Stomach smooth muscle (tissue), 2 donors: ENCODE results near the gene CDK14.
"Not testable (repeated sequence)": the region's sequence is repeated elsewhere in the genome, so short reads cannot be mapped to it uniquely, and the experiment has no call there.

Experiments used
- H3K27ac ChIP-seq: one replicate; pipeline ENCODE4 v1.7.0; 2013; ENCODE audit warnings: mild to moderate bottlenecking, low read length, inconsistent platforms
- H3K27me3 ChIP-seq, 2 donors: one replicate each; pipeline ENCODE4 v1.7.0; 2013; ENCODE audit warnings: low read length in 2 of 2; ENCODE audit not compliant: insufficient read depth in 2 of 2, control insufficient read depth in 1 of 2
- H3K36me3 ChIP-seq, 2 donors: one replicate each; pipeline ENCODE4 v1.7.0; 2013; ENCODE audit warnings: low read length in 2 of 2; ENCODE audit not compliant: control insufficient read depth in 2 of 2, insufficient read depth in 2 of 2
- H3K4me1 ChIP-seq: one replicate; pipeline ENCODE4 v1.7.0; 2013; ENCODE audit warnings: low read length; ENCODE audit not compliant: control insufficient read depth, insufficient read depth
- H3K4me3 ChIP-seq, 2 donors: one replicate each; pipeline ENCODE4 v1.7.0; 2013; ENCODE audit warnings: low read length in 2 of 2
- H3K9ac ChIP-seq, 2 donors: one replicate each; pipeline ENCODE4 v1.7.0; 2013; ENCODE audit warnings: low read length in 2 of 2, mild to moderate bottlenecking in 1 of 2
- H3K9me3 ChIP-seq, 2 donors: one replicate each; pipeline ENCODE4 v1.7.0; 2013; ENCODE audit warnings: low read length in 2 of 2; ENCODE audit not compliant: control insufficient read depth in 2 of 2
- donor health status: healthy.
- donor health status: Pancreatic carcinoma.

Gene CDK14

DNA sequence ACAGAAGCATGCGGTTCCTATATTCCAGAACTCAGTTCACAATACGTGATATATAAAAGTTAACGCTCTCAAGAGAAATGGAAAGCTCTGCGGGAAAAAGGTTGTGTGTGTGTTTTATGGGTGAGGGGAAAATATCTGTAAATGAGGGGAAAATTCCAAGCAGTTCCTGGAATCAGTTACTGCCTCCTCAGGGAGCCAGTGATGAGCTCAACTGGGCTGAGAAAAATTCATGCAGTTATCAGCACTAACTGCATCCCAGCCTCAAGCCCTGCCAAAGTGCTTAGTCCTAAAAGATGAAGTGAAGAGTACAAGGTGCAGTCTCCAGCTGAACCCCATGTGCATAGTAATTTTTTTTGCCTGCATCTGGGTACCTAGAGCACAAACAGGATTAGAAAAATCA is 191.9 kb downstream of the CDK14 start:
- Histone ChIP-seq H3K27ac (no peak overlapping the region), H3K9me3 (no peaks in the 10 kb centered on the region), H3K36me3 (no peaks in the 10 kb centered on the region), H3K4me1 (no peaks in the 10 kb centered on the region), H3K27me3 (no peaks in the 10 kb centered on the region), H3K4me3 (no peak overlapping the region), H3K9ac (no peak overlapping the region)

DNA sequence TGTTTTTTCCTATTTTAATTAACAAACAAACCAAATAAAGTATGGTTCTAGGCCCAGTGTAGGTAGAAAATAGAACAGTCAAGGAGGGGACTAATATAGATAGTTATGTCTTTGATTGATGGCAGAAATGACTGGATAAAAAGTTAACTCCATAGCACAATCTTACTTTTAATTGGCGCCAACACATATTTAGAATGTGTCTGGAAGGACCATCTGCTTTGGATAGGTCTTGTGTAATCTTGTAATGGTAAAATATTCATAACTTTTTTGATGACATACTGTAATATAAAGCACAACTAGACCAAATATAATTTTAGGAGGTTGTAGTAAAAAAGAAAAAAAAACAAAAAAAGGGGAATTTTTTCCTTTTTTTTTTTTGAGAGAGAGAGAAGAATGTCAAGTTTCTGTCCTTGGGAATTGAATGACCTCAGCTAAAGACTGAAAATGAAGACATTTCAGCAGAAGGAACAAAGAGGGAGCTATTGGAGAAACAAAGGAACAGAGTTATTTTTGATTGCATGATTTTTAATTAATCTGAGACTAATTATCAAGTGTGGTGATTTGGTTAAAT is 193.7 kb downstream of the CDK14 start:
- Histone ChIP-seq H3K9ac (no peak overlapping the region), H3K9me3 (peaks cover 0 to 2% of the 10 kb centered on the region in 2 donors), H3K27me3 (no peaks in the 10 kb centered on the region), H3K4me3 (no peak overlapping the region), H3K4me1 (no peaks in the 10 kb centered on the region), H3K27ac (no peak overlapping the region), H3K36me3 (no peaks in the 10 kb centered on the region)

DNA sequence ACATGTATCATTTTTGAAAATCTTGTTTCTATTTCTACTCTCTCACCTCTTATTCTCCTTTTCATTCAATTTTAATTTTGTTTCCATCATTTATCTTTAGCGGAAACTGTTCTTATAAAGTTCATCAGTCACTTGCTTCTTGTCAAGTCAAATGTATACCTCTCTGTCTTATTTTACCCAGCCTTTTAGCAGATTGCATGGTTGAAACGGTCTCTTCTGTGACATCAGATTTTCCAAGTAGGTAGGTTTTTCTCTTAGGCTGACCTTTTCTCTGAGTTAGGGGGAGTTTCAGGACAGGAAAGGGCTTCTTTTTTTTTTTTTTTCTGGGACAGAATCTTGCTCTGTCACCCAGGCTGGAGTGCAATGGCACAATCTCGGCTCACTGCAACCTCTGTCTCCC is 195.5 kb downstream of the CDK14 start:
- H3K9ac ChIP-seq, result no peak overlapping the region
- no peaks in the 10 kb centered on the region for H3K36me3 ChIP-seq
- no peak overlapping the region for H3K4me3 ChIP-seq
- no peaks in the 10 kb centered on the region for H3K4me1 ChIP-seq
- peaks cover 0 to 2% of the 10 kb centered on the region in 2 donors for H3K9me3 ChIP-seq
- no peak overlapping the region for H3K27ac ChIP-seq
- H3K27me3 ChIP-seq, result no peaks in the 10 kb centered on the region

DNA sequence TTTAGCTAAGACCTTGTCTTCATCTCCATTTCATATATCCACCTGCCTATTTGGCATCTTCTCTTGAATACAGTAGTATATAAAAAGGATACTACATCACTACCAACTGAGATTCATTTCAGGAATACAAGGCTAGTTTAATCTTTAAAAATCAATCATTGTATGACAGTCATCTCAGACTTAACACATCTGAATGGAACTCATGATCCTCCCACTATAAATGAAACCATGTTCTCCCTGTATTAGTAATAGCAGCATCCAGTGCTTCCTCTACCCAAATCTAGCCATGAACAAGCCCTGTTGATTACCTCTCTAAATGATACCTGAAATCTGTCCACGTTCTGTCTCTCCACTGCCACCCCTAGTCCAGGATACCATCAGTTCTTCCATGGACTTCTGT is 196.2 kb downstream of the CDK14 start:
- Histone ChIP-seq H3K4me1 (no peaks in the 10 kb centered on the region), H3K36me3 (no peaks in the 10 kb centered on the region), H3K27me3 (no peaks in the 10 kb centered on the region), H3K4me3 (no peak overlapping the region), H3K9me3 (peaks cover 0 to 2% of the 10 kb centered on the region in 2 donors), H3K9ac (no peak overlapping the region), H3K27ac (no peak overlapping the region)

DNA sequence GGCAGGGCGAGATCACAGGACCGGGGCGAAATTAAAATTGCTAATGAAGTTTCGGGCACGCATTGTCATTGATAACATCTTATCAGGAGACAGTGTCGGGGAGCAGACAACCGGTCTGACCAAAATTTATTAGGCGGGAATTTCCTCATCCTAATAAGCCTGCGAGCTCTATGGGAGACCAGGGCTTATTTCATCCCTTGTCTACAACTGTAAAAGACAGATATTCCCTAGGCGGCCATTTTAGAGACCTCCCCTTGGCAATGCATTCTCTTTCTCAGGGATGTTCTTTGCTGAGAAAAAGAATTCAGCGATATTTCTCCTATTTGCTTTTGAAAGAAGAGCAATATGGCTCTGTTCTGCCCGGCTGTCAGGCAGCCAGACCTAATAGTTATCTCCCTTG is 198.1 kb downstream of the CDK14 start:
- H3K4me1 ChIP-seq, H3K27ac ChIP-seq, H3K36me3 ChIP-seq, H3K9me3 ChIP-seq, H3K27me3 ChIP-seq, H3K4me3 ChIP-seq, H3K9ac ChIP-seq: not testable (repeated sequence)

DNA sequence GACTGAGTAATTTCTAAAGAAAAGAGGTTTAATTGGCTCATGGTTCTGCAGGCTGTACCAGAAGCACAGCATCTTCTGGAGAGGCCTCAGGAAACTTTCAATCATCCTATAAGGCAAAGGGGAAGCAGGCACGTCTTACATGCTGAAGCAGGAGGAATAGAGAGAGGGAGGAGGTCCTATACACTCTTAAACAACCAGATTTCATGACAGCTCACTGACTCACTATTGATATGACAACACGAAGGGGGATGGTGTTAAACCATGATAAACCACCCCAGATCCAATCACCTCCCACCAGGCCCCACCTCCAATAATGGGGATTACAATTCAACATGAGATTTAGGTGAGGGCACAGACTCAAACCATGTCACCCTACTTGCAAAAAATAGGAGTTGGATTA is 201.5 kb downstream of the CDK14 start:
- Histone ChIP-seq H3K36me3 (no peaks in the 10 kb centered on the region), H3K9me3 (peaks cover 0 to 2% of the 10 kb centered on the region in 2 donors), H3K4me3 (no peak overlapping the region)

DNA sequence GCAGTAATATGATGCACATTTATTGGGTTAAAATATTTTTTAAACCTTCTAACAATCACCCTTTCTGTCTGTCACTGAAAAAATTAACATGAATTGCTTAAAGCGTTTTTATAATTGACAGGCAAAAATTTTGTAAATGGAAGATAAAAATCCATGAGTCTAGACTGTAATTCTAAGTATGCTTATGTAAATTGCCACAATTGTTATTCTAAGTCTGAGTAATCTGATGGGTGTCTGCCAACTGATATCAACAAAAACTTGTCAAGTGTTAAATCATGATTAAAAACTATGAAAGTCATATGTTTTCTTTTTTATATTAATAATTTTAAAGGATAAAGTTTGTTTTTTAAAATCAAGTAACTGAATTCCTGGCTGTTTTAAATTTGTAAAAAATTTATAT is 208.2 kb downstream of the CDK14 start:
- no peaks in the 10 kb centered on the region for H3K27me3 ChIP-seq
- no peaks in the 10 kb centered on the region for H3K9me3 ChIP-seq
- H3K4me3 ChIP-seq, result no peak overlapping the region
- H3K27ac ChIP-seq, result no peak overlapping the region
- H3K9ac ChIP-seq, result no peak overlapping the region
- no peaks in the 10 kb centered on the region for H3K36me3 ChIP-seq
- H3K4me1 ChIP-seq, result no peaks in the 10 kb centered on the region

More for the DNA sequence above, 201.5 kb downstream of the CDK14 start:
- Histone ChIP-seq H3K27ac (no peak overlapping the region), H3K27me3 (no peaks in the 10 kb centered on the region), H3K4me1 (no peaks in the 10 kb centered on the region), H3K9ac (no peak overlapping the region)

DNA sequence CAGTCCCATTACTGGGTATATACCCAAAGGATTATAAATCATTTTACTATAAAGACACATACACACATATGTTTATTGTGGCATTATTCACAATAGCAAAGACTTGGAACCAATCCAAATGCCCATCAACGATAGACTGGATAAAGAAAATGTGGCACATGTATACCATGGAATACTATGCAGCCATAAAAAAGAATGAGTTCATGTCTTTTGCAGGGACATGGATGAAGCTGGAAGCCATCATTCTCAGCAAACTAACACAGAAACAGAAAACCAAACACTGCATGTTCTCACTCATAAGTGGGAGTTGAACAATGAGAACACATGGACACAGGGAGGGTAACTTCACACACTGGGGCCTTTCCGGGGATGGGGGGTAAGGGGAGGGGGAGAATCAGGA is 219.4 kb downstream of the CDK14 start:
- not testable (repeated sequence) for H3K27ac ChIP-seq, H3K36me3 ChIP-seq, H3K9me3 ChIP-seq, H3K4me1 ChIP-seq, H3K27me3 ChIP-seq, H3K4me3 ChIP-seq, H3K9ac ChIP-seq

DNA sequence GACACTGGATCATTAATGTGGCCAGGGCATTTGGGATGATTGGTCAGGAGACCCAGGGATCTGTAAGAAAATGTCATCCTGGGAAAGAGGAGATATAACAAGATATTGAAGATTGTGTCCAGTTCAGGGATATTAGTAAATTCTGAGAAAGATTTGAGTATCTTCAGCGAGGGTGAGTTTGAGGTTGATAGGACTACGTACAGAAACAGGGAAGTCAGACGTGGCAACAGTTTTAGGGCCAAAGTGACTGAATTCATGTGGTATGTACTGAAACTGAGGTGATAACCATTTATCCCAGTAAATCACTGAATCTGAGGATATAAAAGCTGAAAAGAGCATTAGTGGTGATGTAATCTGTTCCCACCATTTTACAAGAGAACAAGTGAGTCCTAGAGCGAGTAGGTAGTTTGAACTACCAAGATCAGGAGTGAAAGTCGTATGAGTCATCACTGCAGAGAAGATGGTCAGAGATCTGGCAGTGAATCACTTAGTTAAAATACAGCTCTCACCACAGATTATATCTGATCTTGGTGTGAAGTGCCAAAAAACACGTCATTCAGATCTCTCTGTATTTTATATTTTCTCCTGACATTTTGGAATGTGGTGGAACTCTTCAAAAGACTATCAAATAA is 220.5 kb downstream of the CDK14 start:
- H3K27ac ChIP-seq, result no peak overlapping the region
- H3K4me1 ChIP-seq, result no peaks in the 10 kb centered on the region
- no peak overlapping the region for H3K4me3 ChIP-seq
- no peaks in the 10 kb centered on the region for H3K27me3 ChIP-seq
- H3K36me3 ChIP-seq, result no peaks in the 10 kb centered on the region
- H3K9me3 ChIP-seq, result no peaks in the 10 kb centered on the region
- H3K9ac ChIP-seq, result no peak overlapping the region

DNA sequence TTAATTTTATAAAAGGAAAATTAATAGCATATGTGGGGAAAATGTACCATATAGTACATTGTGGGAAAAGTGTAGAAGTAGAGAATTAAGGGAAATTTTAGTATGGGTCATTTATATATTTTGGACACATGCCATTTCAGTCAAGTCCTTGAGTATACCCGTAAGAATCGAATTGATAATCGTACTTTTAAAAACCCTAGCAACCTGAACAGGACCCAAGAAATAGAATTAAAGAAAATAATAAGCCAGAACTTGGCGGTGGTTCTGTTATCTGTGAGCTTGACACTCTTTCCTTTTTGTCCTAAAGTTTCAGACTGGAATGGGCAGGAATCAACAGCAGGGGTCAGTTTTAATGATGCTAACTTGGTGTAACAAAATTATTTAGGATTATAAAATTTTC is 221.0 kb downstream of the CDK14 start:
- H3K4me3 ChIP-seq, result no peak overlapping the region
- no peaks in the 10 kb centered on the region for H3K4me1 ChIP-seq
- no peak overlapping the region for H3K9ac ChIP-seq
- no peaks in the 10 kb centered on the region for H3K9me3 ChIP-seq
- H3K27ac ChIP-seq, result no peak overlapping the region
- H3K36me3 ChIP-seq, result no peaks in the 10 kb centered on the region
- no peaks in the 10 kb centered on the region for H3K27me3 ChIP-seq

DNA sequence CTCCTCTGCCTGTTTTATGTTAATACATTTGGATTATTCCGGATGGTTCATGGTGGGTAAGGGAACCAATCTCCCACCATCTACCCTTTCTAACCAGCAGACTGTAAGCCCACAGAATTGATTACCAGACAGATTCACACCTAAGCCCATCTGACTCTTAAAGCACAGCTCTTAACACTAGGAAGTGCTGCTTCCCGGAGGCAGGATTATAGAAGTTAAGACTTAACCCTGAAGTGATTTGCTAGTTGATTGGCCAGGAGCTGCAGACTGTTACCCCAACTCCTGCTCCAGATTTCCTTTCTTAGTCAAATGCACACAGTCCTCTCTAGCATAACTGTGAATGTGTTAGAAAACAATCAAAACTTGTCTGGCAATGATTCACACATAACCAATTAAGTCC is 221.7 kb downstream of the CDK14 start:
- Histone ChIP-seq H3K9ac (no peak overlapping the region), H3K27ac (no peak overlapping the region), H3K9me3 (no peaks in the 10 kb centered on the region), H3K27me3 (no peaks in the 10 kb centered on the region), H3K4me1 (no peaks in the 10 kb centered on the region), H3K36me3 (no peaks in the 10 kb centered on the region), H3K4me3 (no peak overlapping the region)
